B cell (primary cell): ENCODE measurements around the gene CD93. TPM values are rescaled to one million over a fixed set of nuclear protein-coding genes. Genes with fewer than 3 reads are reported as not detected.

Experiments
- ATAC-seq: fragments of 200-7000 bp; cut with Tn5 transposase; one replicate; pipeline ENCODE4 v1.10.0; 2021; ENCODE audit warnings: low read depth, mild to moderate bottlenecking, moderate number of reproducible peaks, moderate library complexity
- CTCF ChIA-PET: fragments of 350-600 bp; sonication (Branson Sonifier 250); formaldehyde crosslinking; loops from one replicate; lab custom pipeline; 2021; ENCODE audit warnings: antibody characterized with exemption, inconsistent platforms; lab: Charles Lee
- POLR2A ChIA-PET: fragments of 350-600 bp; sonication (Branson Sonifier 250); formaldehyde crosslinking; loops from one replicate; lab custom pipeline; 2021; ENCODE audit warnings: antibody characterized with exemption; lab: Charles Lee
- DNase-seq: peaks from one replicate; pipeline ENCODE4 v3.0.0; 2013
- H2AFZ ChIP-seq: 2 replicates; pipeline ENCODE4 v1.6.1; 2012; ENCODE audit warnings: mild to moderate bottlenecking, low read depth, low read length; ENCODE audit not compliant: insufficient read depth, poor library complexity, severe bottlenecking
- H3K27ac ChIP-seq, 2 donors: 1 replicate in 1 of 2; 2 replicates in 1 of 2; pipeline ENCODE4 v1.5.1; 2012 to 2013; ENCODE audit warnings: low read length in 2 of 2, mild to moderate bottlenecking in 2 of 2, moderate library complexity in 1 of 2
- H3K27me3 ChIP-seq, 4 experiments: fragments of 200-600 bp in 1 of 4; sonication (generic) in 1 of 4; replicated peaks in 1 of 4; 1 replicate in 2 of 4; 2 replicates in 2 of 4; pipeline versions ENCODE4 v1.6.1 to v1.7.0; 2013 to 2016; ENCODE audit warnings: low read length in 3 of 4, mild to moderate bottlenecking in 2 of 4, mixed read lengths in 1 of 4, moderate library complexity in 1 of 4; ENCODE audit not compliant: insufficient read depth in 4 of 4, control insufficient read depth in 3 of 4; ENCODE audit errors: control extremely low read depth in 1 of 4
- H3K36me3 ChIP-seq, 2 experiments: replicated peaks in 1 of 2; 1 replicate in 1 of 2; 2 replicates in 1 of 2; pipeline versions ENCODE4 v1.6.1 to v1.7.1; 2013; ENCODE audit warnings: low read length in 1 of 2; ENCODE audit not compliant: insufficient read depth in 2 of 2, control insufficient read depth in 1 of 2; ENCODE audit errors: control extremely low read depth in 1 of 2, extremely low read depth in 1 of 2
- H3K4me1 ChIP-seq, 2 donors: fragments of 200-600 bp in 1 of 2; sonication (generic) in 1 of 2; 1 replicate in 1 of 2; 2 replicates in 1 of 2; pipeline versions ENCODE4 v1.5.1 to v1.6.1; 2013 to 2017; ENCODE audit warnings: low read length in 2 of 2; ENCODE audit not compliant: control insufficient read depth in 2 of 2, insufficient read depth in 2 of 2
- H3K4me2 ChIP-seq: replicated peaks from 2 replicates; pipeline ENCODE3; 2012; ENCODE audit warnings: mild to moderate bottlenecking, low read depth, low read length; ENCODE audit not compliant: poor library complexity, severe bottlenecking
- H3K4me3 ChIP-seq, 5 experiments: fragments of 200-600 bp in 1 of 5; sonication (generic) in 1 of 5; 1 replicate in 3 of 5; 2 replicates in 2 of 5; pipeline versions ENCODE4 v1.5.1 to v1.7.0; 2011 to 2016; ENCODE audit warnings: low read length in 4 of 5, mild to moderate bottlenecking in 4 of 5, low read depth in 2 of 5, control low read depth in 1 of 5, moderate library complexity in 1 of 5; ENCODE audit not compliant: insufficient read depth in 1 of 5; ENCODE audit errors: control extremely low read depth in 1 of 5, extremely low read depth in 1 of 5
- H3K79me2 ChIP-seq: fragments of 200-600 bp; sonication (generic); one replicate; pipeline ENCODE4 v1.6.0; 2016; ENCODE audit warnings: low read length; ENCODE audit not compliant: control insufficient read depth, insufficient read depth
- H3K9ac ChIP-seq: fragments of 200-600 bp; sonication (generic); 2 replicates; pipeline ENCODE4 v1.6.1; 2017; ENCODE audit warnings: mild to moderate bottlenecking, low read length, moderate library complexity
- H3K9me3 ChIP-seq, 3 donors: one replicate each; pipeline versions ENCODE4 v1.6.1 to v1.7.1; 2013; ENCODE audit warnings: low read length in 2 of 3; ENCODE audit not compliant: control insufficient read depth in 2 of 3, insufficient read depth in 1 of 3; ENCODE audit errors: control extremely low read depth in 1 of 3
- H4K20me1 ChIP-seq: 2 replicates; pipeline ENCODE4 v1.6.0; 2012; ENCODE audit warnings: mild to moderate bottlenecking, low read length; ENCODE audit not compliant: insufficient read depth, control insufficient read depth, poor library complexity, severe bottlenecking
- H3K27ac Mint-ChIP-seq: one replicate; pipeline ENCODE4 v1.8.0; 2021; ENCODE audit warnings: mixed read lengths
- H3K27me3 Mint-ChIP-seq: one replicate; pipeline ENCODE4 v1.8.0; 2021; ENCODE audit warnings: mixed read lengths
- H3K4me1 Mint-ChIP-seq: one replicate; pipeline ENCODE4 v1.8.0; 2021; ENCODE audit warnings: mixed read lengths
- H3K4me3 Mint-ChIP-seq: one replicate; pipeline ENCODE4 v1.8.0; 2021; ENCODE audit warnings: mixed read lengths
- H3K9me3 Mint-ChIP-seq: one replicate; pipeline ENCODE4 v1.8.0; 2022; ENCODE audit warnings: mixed read lengths; ENCODE audit not compliant: insufficient read depth
- EZH2 ChIP-seq: IDR thresholded peaks from 2 replicates; pipeline ENCODE4 v1.6.1; 2012; ENCODE audit warnings: borderline replicate concordance, low read depth, mild to moderate bottlenecking, moderate library complexity, low read length; ENCODE audit not compliant: insufficient read depth, poor library complexity, severe bottlenecking
- WGBS: methylation state at CpG from one replicate; pipeline ENCODE4 v1.1.5; 2013; ENCODE audit warnings: missing lambda C conversion rate; ENCODE audit not compliant: insufficient coverage; 5-methylcytosine and 5-hydroxymethylcytosine counted together
- intact Hi-C: fragments of 100-400 bp; cut with micrococcal nuclease; formaldehyde crosslinking; loops from one replicate; pipeline ENCODE4 v1.10.0; 2022
- polyA plus RNA-seq: library from polyadenylated mRNA; depleted of rRNA; stranded (reverse); fragments of >200 nt; gene quantifications from 2 replicates; pipeline ENCODE4 v1.2.3, GENCODE V29; 2012
- total RNA-seq, 2 donors: library from RNA; stranded (reverse); fragments of 120-200 nt in 1 of 2; gene quantifications; 1 replicate in 1 of 2; 2 replicates in 1 of 2; pipeline versions ENCODE4 v1.2.3 to v1.2.4, GENCODE V29; 2013 to 2022
- TF ChIP-seq, protein P1 (sequence below): fragments of 200-600 bp; IDR thresholded peaks from one replicate; pipeline ENCODE4 v1.8.0; 2022; ENCODE audit warnings: antibody characterized with exemption, mild to moderate bottlenecking

Gene CD93
- total and polyA plus RNA-seq, 2 donors (not counting 1 experiment from before 2014, with no cell fraction given) = 0.12 to 0.51 TPM

DNA sequence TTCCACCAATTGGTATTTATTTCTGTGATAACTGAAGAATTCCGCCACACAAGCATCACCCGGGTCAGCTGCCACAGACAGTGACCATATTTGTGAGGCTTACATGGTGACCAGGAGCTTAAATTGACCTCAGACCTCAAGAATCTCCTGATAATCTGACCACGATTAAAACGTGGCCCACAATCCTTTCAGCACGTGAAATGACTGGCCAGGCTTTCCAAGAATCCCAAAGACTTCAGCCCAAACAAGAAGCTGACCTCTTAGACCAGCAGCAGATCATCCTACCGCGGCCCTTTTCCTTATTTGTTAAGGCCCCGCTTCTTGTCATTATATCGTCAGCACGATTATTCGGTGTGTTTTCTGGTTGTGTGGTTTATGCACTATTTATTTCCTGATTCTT is 45.6 kb upstream of the CD93 start:
- peaks cover 0 to 3% of the 10 kb centered on the region in 2 donors for H3K4me1 ChIP-seq
- 75% methylated on average over 5 of the region's 11 CpGs for WGBS
- Mint-ChIP-seq H3K27me3 (no peaks in the 10 kb centered on the region), H3K4me1 (no peaks in the 10 kb centered on the region), H3K27ac (no peak overlapping the region), H3K9me3 (no peaks in the 10 kb centered on the region), H3K4me3 (no peak overlapping the region)
- TF ChIP-seq, protein P1, sequence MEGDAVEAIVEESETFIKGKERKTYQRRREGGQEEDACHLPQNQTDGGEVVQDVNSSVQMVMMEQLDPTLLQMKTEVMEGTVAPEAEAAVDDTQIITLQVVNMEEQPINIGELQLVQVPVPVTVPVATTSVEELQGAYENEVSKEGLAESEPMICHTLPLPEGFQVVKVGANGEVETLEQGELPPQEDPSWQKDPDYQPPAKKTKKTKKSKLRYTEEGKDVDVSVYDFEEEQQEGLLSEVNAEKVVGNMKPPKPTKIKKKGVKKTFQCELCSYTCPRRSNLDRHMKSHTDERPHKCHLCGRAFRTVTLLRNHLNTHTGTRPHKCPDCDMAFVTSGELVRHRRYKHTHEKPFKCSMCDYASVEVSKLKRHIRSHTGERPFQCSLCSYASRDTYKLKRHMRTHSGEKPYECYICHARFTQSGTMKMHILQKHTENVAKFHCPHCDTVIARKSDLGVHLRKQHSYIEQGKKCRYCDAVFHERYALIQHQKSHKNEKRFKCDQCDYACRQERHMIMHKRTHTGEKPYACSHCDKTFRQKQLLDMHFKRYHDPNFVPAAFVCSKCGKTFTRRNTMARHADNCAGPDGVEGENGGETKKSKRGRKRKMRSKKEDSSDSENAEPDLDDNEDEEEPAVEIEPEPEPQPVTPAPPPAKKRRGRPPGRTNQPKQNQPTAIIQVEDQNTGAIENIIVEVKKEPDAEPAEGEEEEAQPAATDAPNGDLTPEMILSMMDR = no peak
- TF ChIP-seq EZH2 = no peak
- no peaks in the 10 kb centered on the region for H3K36me3 ChIP-seq
- ATAC-seq = no peak
- H3K27me3 ChIP-seq = no peaks in the 10 kb centered on the region
- H3K79me2 ChIP-seq = no peaks in the 10 kb centered on the region
- intact Hi-C loops = no loop called here
- H2AFZ ChIP-seq = no peak overlapping the region
- ChIA-PET POLR2A (no interaction called here), CTCF (no interaction called here)
- no peak overlapping the region for H3K4me2 ChIP-seq
- no peak overlapping the region for H3K4me3 ChIP-seq
- no peak overlapping the region for H3K9ac ChIP-seq
- H3K9me3 ChIP-seq = peaks cover 0 to 8% (median 0%) of the 10 kb centered on the region in 3 donors
- DNase-seq = no peak
- H4K20me1 ChIP-seq = no peaks in the 10 kb centered on the region
- no peak overlapping the region for H3K27ac ChIP-seq

DNA sequence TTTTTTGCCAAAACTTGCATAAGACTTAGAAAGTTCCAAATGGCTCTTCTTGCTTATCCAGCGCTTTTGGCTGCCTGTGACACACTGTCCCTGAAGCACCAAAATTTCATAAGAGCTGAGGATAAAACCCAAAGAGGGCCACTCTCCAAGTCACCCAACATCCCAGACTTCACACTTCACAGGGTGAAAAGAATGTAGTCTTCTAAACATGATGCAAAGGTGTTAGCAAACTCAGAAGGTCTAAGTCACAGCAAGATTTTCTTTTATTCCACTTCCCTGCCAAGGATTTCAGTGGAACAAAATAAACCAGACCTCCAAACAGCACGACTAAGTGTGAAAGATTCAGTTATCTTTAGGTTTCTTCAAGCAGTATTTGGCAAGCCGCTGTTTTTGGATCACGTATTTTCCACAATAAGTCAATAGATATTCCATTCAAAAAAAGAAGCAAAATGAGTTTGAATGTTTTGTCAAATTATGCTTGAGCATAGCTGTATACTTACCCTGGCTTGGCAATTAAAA is 44.6 kb upstream of the CD93 start:
- CTCF ChIA-PET = no interaction called here
- POLR2A ChIA-PET = no interaction called here
- ATAC-seq (no peak), DNase-seq (no peak)
- H3K36me3 ChIP-seq = no peaks in the 10 kb centered on the region
- H3K4me3 ChIP-seq = no peak overlapping the region
- H3K4me1 ChIP-seq = peaks cover 0 to 14% of the 10 kb centered on the region in 2 donors
- H3K27me3 Mint-ChIP-seq = no peaks in the 10 kb centered on the region
- WGBS = 100% methylated on average over 1 of the region's 4 CpGs
- no peak for TF ChIP-seq EZH2
- TF ChIP-seq, protein P1 = no peak
- H3K4me3 Mint-ChIP-seq = no peak overlapping the region
- no peaks in the 10 kb centered on the region for H4K20me1 ChIP-seq
- H2AFZ ChIP-seq = no peak overlapping the region
- no peaks in the 10 kb centered on the region for H3K4me1 Mint-ChIP-seq
- no peaks in the 10 kb centered on the region for H3K79me2 ChIP-seq
- H3K9me3 ChIP-seq = peaks cover 0 to 11% (median 0%) of the 10 kb centered on the region in 3 donors
- no peak overlapping the region for H3K4me2 ChIP-seq
- intact Hi-C loops = no loop called here
- H3K27ac ChIP-seq = no peak overlapping the region
- no peaks in the 10 kb centered on the region for H3K27me3 ChIP-seq
- no peaks in the 10 kb centered on the region for H3K9me3 Mint-ChIP-seq
- no peak overlapping the region for H3K27ac Mint-ChIP-seq
- H3K9ac ChIP-seq = no peak overlapping the region
